ENCODE data around the gene CALCB.

The CALCB gene

GRCh38 chr11:15106201-15106965 is 33.0 kb downstream of the CALCB start:
- ATAC-seq (ENCODE audit: low read depth) (peak; percentile 78), DNase-seq (ENCODE audit: low spot score) (no peak)
- TF ChIP-seq CTCF (IDR thresholded peaks at IDR 0.05; ENCODE audit: poor library complexity, severe bottlenecking): no peak
- peak overlapping the region; percentile 79 for H3K27ac ChIP-seq (ENCODE audit: poor library complexity, severe bottlenecking)
- H3K9me3 ChIP-seq (ENCODE audit: severe bottlenecking): peaks cover 2% of the 10 kb centered on the region
- H3K27me3 ChIP-seq (ENCODE audit: insufficient read depth, poor library complexity, severe bottlenecking): no peaks in the 10 kb centered on the region
- H3K36me3 ChIP-seq (ENCODE audit: low read depth): no peaks in the 10 kb centered on the region
- no peak overlapping the region for H3K4me3 ChIP-seq (ENCODE audit: severe bottlenecking)
- peaks cover 32% of the 10 kb centered on the region for H3K4me1 ChIP-seq (ENCODE audit: insufficient read depth, poor library complexity, severe bottlenecking)

- DNase-seq (ENCODE audit: low spot score) (no peak), ATAC-seq (ENCODE audit: low read depth) (no peak; the same call in 2 of the 3 replicates)
- no peaks in the 10 kb centered on the region for H3K27me3 ChIP-seq (ENCODE audit: insufficient read depth, poor library complexity, severe bottlenecking)
- peak overlapping the region; percentile 79 for H3K27ac ChIP-seq (ENCODE audit: poor library complexity, severe bottlenecking)
- H3K4me3 ChIP-seq (ENCODE audit: severe bottlenecking): no peak overlapping the region
- peaks cover 32% of the 10 kb centered on the region for H3K4me1 ChIP-seq (ENCODE audit: insufficient read depth, poor library complexity, severe bottlenecking)
- no peak for TF ChIP-seq CTCF (IDR thresholded peaks at IDR 0.05; ENCODE audit: poor library complexity, severe bottlenecking)
- H3K36me3 ChIP-seq (ENCODE audit: low read depth): no peaks in the 10 kb centered on the region
- H3K9me3 ChIP-seq (ENCODE audit: severe bottlenecking): peaks cover 2% of the 10 kb centered on the region
Measured at GRCh38 chr11:15107730-15108515, 34.5 kb downstream of the CALCB start.

- no peak overlapping the region for H3K4me3 ChIP-seq (ENCODE audit: severe bottlenecking)
- H3K4me1 ChIP-seq (ENCODE audit: insufficient read depth, poor library complexity, severe bottlenecking): peaks cover 32% of the 10 kb centered on the region
- H3K9me3 ChIP-seq (ENCODE audit: severe bottlenecking): peaks cover 2% of the 10 kb centered on the region
- no peak for ATAC-seq (ENCODE audit: low read depth)
- H3K27me3 ChIP-seq (ENCODE audit: insufficient read depth, poor library complexity, severe bottlenecking): no peaks in the 10 kb centered on the region
- no peak for TF ChIP-seq CTCF (IDR thresholded peaks at IDR 0.05; ENCODE audit: poor library complexity, severe bottlenecking)
- H3K36me3 ChIP-seq (ENCODE audit: low read depth): no peaks in the 10 kb centered on the region
- H3K27ac ChIP-seq (ENCODE audit: poor library complexity, severe bottlenecking): peak overlapping the region; percentile 79
- DNase-seq (ENCODE audit: low spot score): no peak
Measured at GRCh38 chr11:15108592-15109130, 35.3 kb downstream of the CALCB start.

GRCh38 chr11:15109602-15110001 is 36.2 kb downstream of the CALCB start:
- Histone ChIP-seq H3K4me3 (ENCODE audit: severe bottlenecking) (no peak overlapping the region), H3K9me3 (ENCODE audit: severe bottlenecking) (peaks cover under 1% of the 10 kb centered on the region), H3K27ac (ENCODE audit: poor library complexity, severe bottlenecking) (no peak overlapping the region), H3K36me3 (ENCODE audit: low read depth) (no peaks in the 10 kb centered on the region), H3K27me3 (ENCODE audit: insufficient read depth, poor library complexity, severe bottlenecking) (no peaks in the 10 kb centered on the region), H3K4me1 (ENCODE audit: insufficient read depth, poor library complexity, severe bottlenecking) (peaks cover 32% of the 10 kb centered on the region)
- TF ChIP-seq CTCF (IDR thresholded peaks at IDR 0.05; ENCODE audit: poor library complexity, severe bottlenecking): no peak
- DNase-seq (ENCODE audit: low spot score) (no peak), ATAC-seq (ENCODE audit: low read depth) (no peak)
